Urothelium cell line (cell line): ENCODE measurements around the gene MYBPHL.

ENCODE experiments used
- DNase-seq: peaks from one replicate; pipeline ENCODE4 v3.0.0; 2011; ENCODE audit warnings: low spot score, mixed read lengths
- FAIRE-seq: peaks from 2 replicates; lab custom pipeline; 2011; peaks lifted over from hg19 to GRCh38; lab: Jason Lieb, UNC

Gene MYBPHL

GRCh38 chr1:109281680-109282496, 24.9 kb downstream of the MYBPHL start:
- FAIRE-seq (no peak), DNase-seq (no peak)

- DNase-seq: no peak
- FAIRE-seq: no peak
Observed at GRCh38 chr1:109280862-109281261, 25.9 kb downstream of the MYBPHL start.

- no peak for DNase-seq
- no peak for FAIRE-seq
Observed at GRCh38 chr1:109279615-109280278, 27.1 kb downstream of the MYBPHL start.

- DNase-seq: peak; percentile 85
- peak; percentile 59 for FAIRE-seq
Observed at GRCh38 chr1:109277434-109278204, 29.2 kb downstream of the MYBPHL start.

- no peak for DNase-seq
- no peak for FAIRE-seq
Observed at GRCh38 chr1:109275706-109276345, 31.0 kb downstream of the MYBPHL start.

GRCh38 chr1:109274533-109275476, 32.0 kb downstream of the MYBPHL start:
- peak; percentile 78 for DNase-seq

GRCh38 chr1:109273570-109274288, 33.1 kb downstream of the MYBPHL start:
- FAIRE-seq (no peak), DNase-seq (no peak)

More at GRCh38 chr1:109274533-109275476, 32.0 kb downstream of the MYBPHL start:
- FAIRE-seq: peak; percentile 55

GRCh38 chr1:109272831-109273547, 33.8 kb downstream of the MYBPHL start:
- FAIRE-seq: no peak
- no peak for DNase-seq

GRCh38 chr1:109272021-109272799, 34.6 kb downstream of the MYBPHL start:
- peak; percentile 59 for FAIRE-seq
- DNase-seq: no peak

GRCh38 chr1:109271458-109271857, 35.4 kb downstream of the MYBPHL start:
- FAIRE-seq: peak; percentile 27
- DNase-seq: no peak

- DNase-seq: no peak
- FAIRE-seq: no peak
Observed at GRCh38 chr1:109270623-109271317, 36.0 kb downstream of the MYBPHL start.

- DNase-seq: no peak
- peak; percentile 58 for FAIRE-seq
Observed at GRCh38 chr1:109269981-109270622, 36.7 kb downstream of the MYBPHL start.

GRCh38 chr1:109269212-109269980, 37.4 kb downstream of the MYBPHL start:
- no peak for DNase-seq
- FAIRE-seq: peak; percentile 5

- FAIRE-seq (no peak), DNase-seq (no peak)
Observed at GRCh38 chr1:109268431-109269211, 38.2 kb downstream of the MYBPHL start.

- DNase-seq (no peak), FAIRE-seq (peak; percentile 50)
Observed at GRCh38 chr1:109267743-109268300, 39.0 kb downstream of the MYBPHL start.
